ENCODE results near the gene UGT1A1. TPM values are rescaled to one million over a fixed set of nuclear protein-coding genes. Genes with fewer than 3 reads are reported as not detected.

The UGT1A1 gene
- total RNA-seq, 1 experiment from 2014 or later, result not detected

DNA sequence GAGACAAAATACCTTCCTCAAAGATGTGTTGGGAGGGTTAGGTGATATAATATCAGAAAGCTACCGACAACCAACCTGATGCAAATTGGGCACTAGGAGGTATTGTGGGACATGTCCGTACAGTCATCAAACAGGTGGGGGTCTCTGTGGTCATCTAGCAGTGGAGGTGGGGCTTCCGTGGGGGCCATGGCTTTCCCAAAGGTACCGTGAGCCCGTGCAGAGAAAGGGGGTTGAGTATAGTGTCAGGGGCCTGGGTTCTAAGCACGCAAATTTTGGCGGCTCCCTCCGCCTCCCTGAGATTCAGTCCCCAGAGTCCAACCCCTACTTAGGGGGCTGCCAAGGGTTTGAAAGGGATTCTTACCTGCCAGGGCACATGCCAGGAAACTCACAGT, 61.6 kb downstream of the UGT1A1 start:
- H3K36me3 Mint-ChIP-seq (ENCODE audit: insufficient read depth in 1 of 3, low read depth in 3 of 3), result no peaks in the 10 kb centered on the region
- H2AFZ ChIP-seq (ENCODE audit: low read length), result no peak overlapping the region
- H4K8ac ChIP-seq (replicated peaks; ENCODE audit: insufficient read length, low read depth, low read length), result no peak overlapping the region
- H3K18ac ChIP-seq (ENCODE audit: insufficient read length, low read depth, low read length), result no peak overlapping the region
- H3K4me2 ChIP-seq (ENCODE audit: insufficient read depth, insufficient read length, low read length), result no peak overlapping the region
- no peak overlapping the region for H4K5ac ChIP-seq (ENCODE audit: insufficient read length, low read depth, low read length)
- H3T11ph ChIP-seq (ENCODE audit: low read length), result no peak overlapping the region
- no peak overlapping the region for H3K27ac ChIP-seq (ENCODE audit: insufficient read length, low read depth, low read length)
- H3K4me1 ChIP-seq (ENCODE audit: insufficient read depth, low read length), result no peaks in the 10 kb centered on the region
- no peak overlapping the region for H2BK5ac ChIP-seq (ENCODE audit: insufficient read length, low read length)
- TF ChIP-seq, protein P1, sequence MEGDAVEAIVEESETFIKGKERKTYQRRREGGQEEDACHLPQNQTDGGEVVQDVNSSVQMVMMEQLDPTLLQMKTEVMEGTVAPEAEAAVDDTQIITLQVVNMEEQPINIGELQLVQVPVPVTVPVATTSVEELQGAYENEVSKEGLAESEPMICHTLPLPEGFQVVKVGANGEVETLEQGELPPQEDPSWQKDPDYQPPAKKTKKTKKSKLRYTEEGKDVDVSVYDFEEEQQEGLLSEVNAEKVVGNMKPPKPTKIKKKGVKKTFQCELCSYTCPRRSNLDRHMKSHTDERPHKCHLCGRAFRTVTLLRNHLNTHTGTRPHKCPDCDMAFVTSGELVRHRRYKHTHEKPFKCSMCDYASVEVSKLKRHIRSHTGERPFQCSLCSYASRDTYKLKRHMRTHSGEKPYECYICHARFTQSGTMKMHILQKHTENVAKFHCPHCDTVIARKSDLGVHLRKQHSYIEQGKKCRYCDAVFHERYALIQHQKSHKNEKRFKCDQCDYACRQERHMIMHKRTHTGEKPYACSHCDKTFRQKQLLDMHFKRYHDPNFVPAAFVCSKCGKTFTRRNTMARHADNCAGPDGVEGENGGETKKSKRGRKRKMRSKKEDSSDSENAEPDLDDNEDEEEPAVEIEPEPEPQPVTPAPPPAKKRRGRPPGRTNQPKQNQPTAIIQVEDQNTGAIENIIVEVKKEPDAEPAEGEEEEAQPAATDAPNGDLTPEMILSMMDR (conservative IDR thresholded peaks at IDR 0.05), result no peak
- no peak overlapping the region for H2AK5ac ChIP-seq (ENCODE audit: insufficient read length, low read length)
- H3K4ac ChIP-seq (ENCODE audit: low read depth, low read length), result no peak overlapping the region
- H4K20me1 ChIP-seq (ENCODE audit: control insufficient read depth, insufficient read depth, insufficient read length), result no peaks in the 10 kb centered on the region
- H3K4me3 Mint-ChIP-seq, result no peak overlapping the region
- no peaks in the 10 kb centered on the region for H3K79me2 ChIP-seq (ENCODE audit: insufficient read depth, low read length)
- no peak overlapping the region for H2BK120ac ChIP-seq (ENCODE audit: low read depth, low read length, poor library complexity, severe bottlenecking)
- no peak overlapping the region for H3K23ac ChIP-seq (ENCODE audit: insufficient read length, low read depth, low read length)
- no peaks in the 10 kb centered on the region for H3K27me3 ChIP-seq (ENCODE audit: insufficient read depth, low read length)
- H3K23me2 ChIP-seq (ENCODE audit: insufficient read length, low read depth, low read length, poor library complexity, severe bottlenecking), result no peaks in the 10 kb centered on the region
- no peak overlapping the region; the same call in 1 of the 2 replicates for H3K14ac ChIP-seq (ENCODE audit: insufficient read depth, low read length)
- DNase-seq, result no peak
- no CpG with 5 or more reads among the region's 8 CpGs for WGBS (ENCODE audit: extremely low coverage, insufficient read length, low lambda C conversion rate)
- peaks cover 4 to 5% of the 10 kb centered on the region in 2 experiments; a peak in 4 of 5 replicates for H3K9me3 Mint-ChIP-seq
- no peak overlapping the region for H3K56ac ChIP-seq (ENCODE audit: insufficient read length, low read depth, low read length)
- H4K91ac ChIP-seq (ENCODE audit: insufficient read length, low read depth, low read length), result no peak overlapping the region
- peaks cover 1% of the 10 kb centered on the region; the same call in 1 of the 2 replicates for H3K27me3 Mint-ChIP-seq (ENCODE audit: low read depth)
- no peaks in the 10 kb centered on the region for H3K9me3 ChIP-seq (ENCODE audit: control insufficient read depth, low read depth, low read length)
- no peaks in the 10 kb centered on the region; a peak in 1 of 4 replicates for H3K4me1 Mint-ChIP-seq
- no peaks in the 10 kb centered on the region for H3K79me1 ChIP-seq (ENCODE audit: insufficient read depth, low read depth, low read length, poor library complexity, severe bottlenecking)
- no peak overlapping the region for H2BK15ac ChIP-seq (ENCODE audit: low read depth, low read length)
- no peak overlapping the region for H2BK20ac ChIP-seq (ENCODE audit: low read depth, low read length, poor library complexity, severe bottlenecking)
- H3K9ac ChIP-seq (ENCODE audit: extremely low read depth, insufficient read length, low read length), result no peak overlapping the region
- H2BK12ac ChIP-seq (ENCODE audit: insufficient read length, low read depth, low read length), result no peak overlapping the region
- no peak overlapping the region; a peak in 1 of 7 replicates for H3K27ac Mint-ChIP-seq
